ENCODE measurements around the gene ANO2.

ANO2 gene

DNA sequence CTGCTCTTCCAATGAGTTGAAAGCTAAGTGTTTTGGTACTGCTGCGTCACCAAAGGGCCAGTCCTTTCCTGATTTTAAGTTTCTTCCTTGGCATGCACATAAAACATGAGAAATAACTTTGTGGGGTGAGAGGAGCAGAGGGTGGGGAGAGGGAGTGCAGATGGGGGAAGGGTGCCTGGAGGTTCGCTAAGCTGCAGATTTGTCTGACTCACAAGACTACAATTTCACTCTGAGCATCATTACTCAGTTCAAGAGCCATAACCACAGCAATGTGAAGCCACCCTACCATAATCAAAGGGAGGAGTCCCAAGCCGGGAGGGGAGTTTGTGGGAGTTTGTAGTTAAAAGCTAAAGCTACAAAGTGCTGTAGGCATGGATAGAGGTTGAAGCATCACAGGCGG lies 136.1 kb downstream of the ANO2 start:
- no peak for DNase-seq

DNA sequence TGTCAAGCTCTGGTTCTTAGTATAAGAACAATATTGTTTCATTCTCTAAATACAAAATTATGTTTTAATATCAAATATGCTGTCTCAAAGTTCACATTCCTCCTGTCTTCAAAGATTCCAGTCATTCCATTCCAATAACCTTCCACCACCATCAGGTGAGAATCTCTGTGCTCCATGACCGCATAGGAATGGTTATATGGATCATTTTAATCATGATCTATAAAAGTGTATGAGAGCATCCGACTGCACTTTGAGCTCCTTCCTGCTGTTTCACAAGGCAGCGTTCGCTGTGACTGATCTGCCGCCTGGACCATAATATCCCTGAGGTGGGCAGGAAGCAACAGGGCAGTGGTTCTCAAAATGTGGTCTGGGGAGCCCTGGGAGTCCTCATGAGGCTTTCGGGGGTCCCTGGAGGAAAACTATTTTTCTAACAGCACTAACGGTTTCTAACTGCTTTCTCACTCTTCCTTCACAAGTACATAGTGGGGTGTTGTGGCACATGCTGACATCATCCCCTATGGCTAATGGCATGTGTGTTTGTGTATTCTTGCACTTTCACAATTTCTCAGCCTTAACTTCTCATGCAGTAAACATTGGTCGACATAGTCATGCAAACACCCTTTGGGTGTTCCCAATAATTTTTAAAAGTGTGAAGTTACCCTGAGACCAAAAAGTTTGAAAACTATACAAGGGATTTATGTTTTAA lies 137.4 kb downstream of the ANO2 start:
- no peak for DNase-seq

DNA sequence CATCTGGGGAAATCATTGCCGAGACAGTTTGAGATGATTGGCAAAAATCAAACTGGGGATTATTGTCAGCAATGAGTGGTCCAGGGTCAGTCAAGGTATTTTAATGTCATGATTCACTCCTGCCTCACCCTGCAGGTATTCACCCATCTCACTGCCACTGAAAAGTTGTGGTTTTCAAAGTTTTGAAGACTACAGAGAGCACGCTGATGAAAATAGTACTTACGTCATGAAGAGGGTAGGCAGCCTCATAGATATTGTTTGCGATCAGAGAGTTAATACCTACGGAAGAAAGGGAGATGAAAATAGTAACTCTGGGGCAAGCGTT lies 138.0 kb downstream of the ANO2 start:
- no peak for DNase-seq

DNA sequence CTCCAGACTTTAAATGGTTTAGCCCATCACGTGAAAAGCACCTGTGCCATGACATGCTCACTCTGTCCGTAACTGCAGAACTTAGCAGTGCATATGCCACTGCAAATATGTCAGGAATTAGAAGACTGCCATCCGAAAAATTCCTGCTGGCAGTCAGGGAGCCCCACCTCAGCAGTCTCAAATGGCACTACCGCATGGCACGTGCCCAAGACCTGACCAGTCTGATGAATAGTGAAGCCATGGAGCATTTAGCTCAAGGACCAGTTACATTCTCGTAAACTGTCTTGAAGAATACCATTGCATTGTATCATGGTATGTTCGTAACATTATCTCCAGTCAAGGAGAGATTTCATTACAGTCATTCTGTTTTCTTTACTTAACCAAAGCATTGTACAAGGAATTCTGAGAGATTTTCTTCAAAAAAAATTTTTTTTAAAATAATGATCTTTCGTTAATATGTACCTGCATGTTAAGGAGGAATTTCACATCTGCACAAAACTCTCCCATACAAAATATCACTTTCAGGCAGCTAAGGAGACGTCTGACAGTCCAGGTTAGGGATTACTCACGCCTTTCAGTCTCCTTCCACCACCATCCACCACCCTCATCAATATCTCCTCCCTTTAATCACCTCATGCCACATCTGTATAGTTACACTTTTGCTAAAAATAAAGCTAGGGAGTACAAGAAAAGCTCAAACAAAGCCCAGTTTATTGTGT lies 138.5 kb downstream of the ANO2 start:
- DNase-seq = no peak

DNA sequence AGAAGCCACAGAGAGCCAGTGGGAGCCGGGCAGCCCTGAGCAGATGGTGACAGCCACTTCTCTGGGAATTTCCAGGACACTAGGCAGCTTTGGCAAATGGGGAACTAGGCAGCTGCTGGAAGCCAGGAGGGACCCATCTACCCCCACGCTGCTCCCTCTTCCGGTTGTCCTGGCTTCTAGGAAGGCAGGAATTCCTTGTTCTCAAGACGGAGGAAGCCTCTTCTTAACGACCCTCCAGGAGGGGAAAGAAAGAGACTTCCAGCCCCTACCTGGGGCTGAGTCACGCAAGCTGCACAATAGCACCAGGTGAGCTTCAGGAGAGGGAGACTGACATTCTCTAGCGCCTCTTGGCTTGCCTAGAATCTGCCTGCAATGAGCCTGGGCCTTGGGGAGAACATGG lies 141.5 kb downstream of the ANO2 start:
- DNase-seq = no peak

- no peak for DNase-seq
Observed at GRCh38 chr12:5798242-5799015, 146.6 kb downstream of the ANO2 start.

DNA sequence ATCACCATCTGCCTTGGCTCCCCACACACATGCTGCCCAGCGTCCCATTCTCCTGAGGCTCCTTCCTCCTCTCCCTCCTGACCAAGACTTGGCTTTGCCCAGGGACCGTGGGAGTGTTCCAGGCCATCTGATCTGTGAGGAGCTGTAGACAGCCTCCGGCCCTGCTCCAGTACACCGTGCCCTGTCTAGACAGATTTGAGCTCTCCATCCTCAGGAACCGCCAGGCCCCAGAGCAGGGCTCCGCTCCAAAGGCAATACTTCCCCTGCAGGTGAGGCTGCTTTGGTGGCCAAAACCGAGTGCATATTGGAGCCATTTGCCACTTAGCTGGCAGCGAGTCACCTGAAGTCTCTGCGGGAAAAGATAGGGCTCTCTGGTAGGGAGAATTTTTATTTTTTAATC lies 147.4 kb downstream of the ANO2 start:
- DNase-seq = no peak

DNA sequence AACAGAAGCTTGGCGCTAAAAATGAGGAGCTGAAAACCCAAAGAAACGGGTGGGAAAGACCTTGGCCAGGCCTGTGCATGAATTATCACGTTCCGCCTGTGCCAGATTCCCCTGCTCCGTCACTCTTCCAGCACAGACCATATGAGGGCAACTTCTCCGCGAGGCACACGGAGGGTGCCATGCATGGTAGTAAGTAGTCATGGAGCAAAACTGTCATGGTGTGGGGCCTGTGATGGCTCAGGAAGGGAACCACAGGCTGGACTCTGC lies 148.2 kb downstream of the ANO2 start:
- DNase-seq = no peak

DNA sequence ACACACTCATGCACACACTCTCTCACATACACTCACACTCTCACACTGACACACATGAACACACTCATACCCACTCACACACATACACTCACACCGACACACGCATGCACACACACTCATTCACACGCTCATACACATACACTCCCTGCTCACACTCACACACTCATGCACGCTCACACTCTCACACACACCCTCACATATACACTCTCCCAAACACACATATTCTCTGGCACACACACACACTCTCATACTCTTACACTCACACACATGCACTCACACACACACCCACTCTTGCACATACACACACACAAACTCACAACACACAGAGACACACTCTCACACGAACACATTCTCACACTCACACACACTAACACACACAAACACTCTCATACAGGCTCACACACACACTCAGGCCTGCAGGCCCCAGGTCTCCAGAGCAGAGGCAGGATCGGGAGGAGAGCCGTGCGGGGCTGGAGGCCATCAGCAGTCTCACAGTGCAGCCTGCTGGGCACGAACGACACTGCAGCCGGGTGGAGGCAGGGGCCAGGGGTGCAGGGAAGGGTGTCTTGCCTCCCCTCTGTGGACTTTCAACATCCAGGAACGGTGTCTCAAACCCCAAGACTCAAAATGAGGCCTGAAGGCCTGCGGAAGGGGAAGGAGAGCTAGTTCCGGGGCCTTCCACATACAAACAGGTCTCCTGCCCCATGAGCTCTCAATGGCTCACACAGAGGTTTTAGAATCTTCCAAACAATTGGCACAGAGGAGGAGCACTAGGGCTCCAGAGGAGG lies 148.7 kb downstream of the ANO2 start:
- peak; percentile 68 for DNase-seq

DNA sequence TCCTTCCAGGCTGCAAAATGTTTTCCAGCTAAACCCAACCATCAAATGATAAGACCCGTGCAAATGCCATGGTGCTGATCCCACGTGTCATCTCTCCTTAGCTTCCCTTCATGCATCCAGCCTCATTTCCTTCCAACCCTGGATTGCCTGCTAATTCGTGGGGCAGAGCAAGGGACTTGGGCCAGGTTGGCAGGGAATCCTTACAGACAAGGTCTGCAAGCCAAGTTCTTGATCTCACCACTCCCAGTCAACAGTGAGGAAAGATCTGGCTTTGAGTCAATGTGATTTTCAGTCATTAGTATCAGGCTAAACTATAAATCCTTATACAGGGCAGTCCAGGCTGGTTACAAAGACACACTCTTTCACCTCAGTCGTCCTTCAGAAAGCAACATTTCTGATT lies 150.9 kb downstream of the ANO2 start:
- DNase-seq = no peak

DNA sequence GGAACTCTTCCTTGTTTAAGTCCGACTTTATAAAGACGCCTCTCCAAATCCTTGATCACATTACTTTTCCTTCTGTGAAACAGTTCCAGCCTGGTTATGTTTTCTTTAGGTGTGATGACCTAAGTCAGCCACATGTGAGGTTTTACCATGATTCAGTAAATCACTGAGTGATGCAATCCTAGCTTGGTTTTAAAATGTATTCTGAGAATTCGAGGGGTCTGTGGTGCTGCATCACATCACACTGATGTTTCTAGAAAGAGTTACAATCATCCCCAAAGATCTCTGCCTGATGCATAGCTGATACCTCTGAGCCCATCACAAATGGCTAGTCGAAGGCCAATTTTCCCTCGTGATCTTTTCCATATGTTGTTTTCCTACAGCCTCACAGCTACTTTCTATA lies 152.7 kb downstream of the ANO2 start:
- no peak for DNase-seq

DNA sequence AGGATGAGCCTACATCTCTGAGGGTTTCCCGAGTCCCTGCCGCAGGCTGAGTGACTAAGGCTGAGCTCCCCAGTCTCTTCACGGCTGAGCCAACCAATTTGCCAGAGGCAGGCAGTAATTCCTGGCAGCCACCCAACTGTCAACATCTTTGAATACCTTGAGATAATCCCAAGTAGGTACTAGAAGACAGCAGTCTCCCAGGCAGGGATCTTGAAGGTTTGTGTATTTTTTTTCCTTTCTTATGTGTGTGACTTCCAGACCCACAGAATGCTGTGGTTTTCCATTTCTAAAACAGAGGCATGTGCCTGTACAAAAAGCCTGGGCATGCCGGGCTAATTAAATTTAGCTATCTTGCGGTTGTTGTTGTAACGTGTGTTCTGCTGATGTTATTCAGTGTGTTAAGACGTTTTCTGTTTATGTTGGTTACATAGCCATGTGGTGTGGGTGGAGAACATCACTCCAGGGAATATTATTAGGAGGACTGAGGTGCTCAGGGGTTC lies 155.5 kb downstream of the ANO2 start:
- no peak for DNase-seq

DNA sequence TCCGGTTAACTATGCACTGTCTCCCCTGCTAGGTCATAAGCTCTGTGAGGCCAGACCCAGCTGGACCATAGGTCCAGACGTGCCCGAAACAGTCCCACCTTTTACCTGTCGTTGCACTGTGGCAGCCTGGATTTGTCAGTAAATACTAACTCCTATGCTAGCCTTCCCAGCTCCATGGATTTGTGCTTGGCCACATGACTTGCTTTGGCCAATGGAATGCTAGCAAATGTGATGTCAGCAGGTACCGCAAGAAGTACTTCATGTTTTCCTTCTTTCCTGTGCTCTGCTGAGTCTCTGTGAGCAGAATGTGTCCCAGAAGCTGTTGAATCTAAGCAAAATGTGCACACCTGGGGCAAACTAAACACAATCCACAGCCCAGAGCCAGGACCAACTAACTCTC lies 157.2 kb downstream of the ANO2 start:
- DNase-seq = no peak

GRCh38 chr12:5785601-5786000 lies 159.5 kb downstream of the ANO2 start:
- DNase-seq = no peak

DNA sequence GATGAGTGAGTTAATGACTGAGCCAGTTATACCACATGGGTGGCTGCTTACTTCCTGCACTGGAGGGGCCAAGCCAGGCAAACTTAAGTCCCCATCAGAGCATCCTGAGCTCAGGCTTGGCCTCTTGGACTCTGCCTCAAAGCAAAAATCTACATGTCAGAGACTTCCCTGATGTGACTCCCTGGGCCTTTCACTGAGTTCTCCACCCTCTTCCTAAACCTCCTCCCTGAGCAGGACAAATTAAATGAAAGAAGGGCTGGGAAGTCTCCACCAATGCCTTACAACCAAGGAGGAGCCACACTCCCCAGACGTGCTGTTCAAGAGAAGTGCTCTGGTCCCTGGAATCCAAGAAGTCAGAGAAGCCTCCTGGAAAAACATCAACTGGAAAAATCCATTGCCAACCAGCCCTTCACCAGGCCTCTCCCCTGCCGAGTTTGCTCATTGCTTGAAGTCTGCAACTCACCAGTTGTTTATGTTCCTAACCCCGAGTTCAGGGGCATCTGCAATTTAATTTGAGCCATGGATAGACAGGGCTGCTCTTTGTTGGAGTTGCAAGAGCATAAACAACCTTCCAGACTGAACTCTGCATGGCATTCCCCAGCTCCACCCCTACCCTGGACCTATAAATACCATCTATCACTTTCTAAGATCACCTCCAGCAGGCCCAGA lies 160.5 kb downstream of the ANO2 start:
- no peak for DNase-seq

DNA sequence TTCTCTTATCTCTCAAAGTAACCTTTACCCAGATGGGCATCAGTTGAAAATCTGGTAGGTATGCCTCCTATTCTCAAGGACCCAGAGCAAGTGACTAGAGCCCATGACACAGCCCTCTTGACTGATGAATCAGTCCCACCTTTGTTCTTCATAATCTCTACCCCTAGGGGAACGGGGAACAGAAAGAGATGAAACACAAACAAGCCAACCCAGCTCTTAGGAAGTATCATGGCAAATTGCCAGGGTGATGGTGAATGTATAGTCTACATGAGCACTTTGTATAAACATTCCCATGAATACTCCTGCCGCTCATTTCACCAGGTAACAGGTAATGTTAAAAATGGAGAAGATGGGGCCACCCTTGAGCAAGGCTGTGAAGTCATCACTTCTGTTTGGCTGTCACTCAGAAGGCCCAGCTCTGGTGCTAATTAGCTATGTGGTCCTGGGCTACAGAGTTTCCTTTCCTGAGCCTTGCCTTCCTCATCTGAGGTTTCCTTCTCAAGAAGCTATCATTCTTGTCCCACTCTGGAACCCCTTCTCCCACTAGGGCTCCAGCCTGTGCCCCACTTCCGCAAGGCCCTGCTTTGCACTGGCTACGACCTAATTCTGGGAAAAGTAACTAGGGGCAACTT lies 161.7 kb downstream of the ANO2 start:
- DNase-seq = no peak

DNA sequence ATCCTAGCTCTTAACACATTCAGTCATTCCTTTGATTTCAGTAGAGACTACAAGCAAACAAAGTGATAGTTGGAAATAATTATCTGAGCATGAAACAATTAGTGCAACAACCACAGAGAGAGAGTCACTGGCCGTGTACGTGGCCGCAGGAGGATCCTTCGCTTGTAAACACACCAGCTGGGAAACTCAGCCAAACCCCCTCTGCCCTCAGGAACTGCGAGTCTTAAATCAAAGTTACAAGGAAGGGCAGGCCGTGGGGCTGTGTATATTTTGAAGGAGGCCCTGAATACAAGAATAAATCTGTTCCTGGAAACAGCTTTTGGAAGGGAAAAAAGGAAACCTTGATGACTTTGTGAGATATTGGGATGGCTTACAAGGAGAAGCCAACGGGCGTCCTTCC lies 164.5 kb downstream of the ANO2 start:
- DNase-seq = no peak

- no peak for DNase-seq
Observed at GRCh38 chr12:5779401-5779800, 165.7 kb downstream of the ANO2 start.

DNA sequence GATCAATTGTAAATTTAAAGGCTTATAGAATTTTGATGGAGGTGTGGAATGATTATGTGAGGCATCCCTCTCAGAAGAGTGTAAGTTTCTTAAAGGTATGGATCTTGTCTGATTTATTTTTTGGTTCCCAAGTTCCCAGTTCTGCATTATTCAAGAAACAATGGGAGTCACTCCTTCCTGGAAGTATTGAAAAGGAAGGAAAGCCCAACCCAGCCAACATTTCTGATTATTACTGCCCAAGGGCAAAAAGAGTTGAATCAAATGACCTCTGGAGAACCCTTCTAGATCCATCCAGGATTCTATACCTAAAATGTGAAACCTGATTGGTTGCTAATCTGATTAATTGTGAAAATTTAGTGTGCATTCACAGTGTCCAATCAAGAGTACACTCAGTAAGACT lies 166.2 kb downstream of the ANO2 start:
- no peak for DNase-seq

DNA sequence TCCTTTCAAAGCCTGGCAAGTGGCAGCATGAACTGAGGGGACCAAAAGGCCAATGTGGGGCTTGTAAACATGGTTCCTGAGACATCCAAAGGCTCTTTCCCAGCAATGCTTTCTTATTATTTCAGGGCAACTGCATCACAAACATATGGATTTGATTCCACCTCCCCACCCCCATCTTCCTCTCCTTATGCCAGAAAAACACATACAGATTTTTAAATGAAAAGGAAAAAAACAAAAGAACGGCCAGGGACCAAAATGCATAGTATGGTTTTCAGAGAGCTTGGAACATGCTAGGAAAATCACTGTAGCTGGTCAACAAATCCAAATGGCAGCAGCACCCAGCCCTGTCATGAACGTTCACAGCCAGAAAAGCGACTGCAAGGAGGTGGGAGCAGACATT lies 167.6 kb downstream of the ANO2 start:
- no peak for DNase-seq

- DNase-seq = no peak
Observed at GRCh38 chr12:5776091-5776490, 169.0 kb downstream of the ANO2 start.

GRCh38 chr12:5773550-5773949 lies 171.5 kb downstream of the ANO2 start:
- DNase-seq = no peak
